Measurements from ENCODE around the gene TRAPPC10. TPM values are rescaled to one million over a fixed set of nuclear protein-coding genes. Genes with fewer than 3 reads are reported as not detected.

The TRAPPC10 gene
- total RNA-seq, 1 experiment from 2014 or later, result 32.9 TPM

- no peak overlapping the region for H2BK120ac ChIP-seq (ENCODE audit: low read depth, low read length, poor library complexity, severe bottlenecking)
- H3K27ac ChIP-seq (ENCODE audit: insufficient read length, low read depth, low read length), result no peak overlapping the region
- WGBS (ENCODE audit: extremely low coverage, insufficient read length, low lambda C conversion rate), result no CpG with 5 or more reads among the region's 9 CpGs
- no peaks in the 10 kb centered on the region for H3K79me1 ChIP-seq (ENCODE audit: insufficient read depth, low read depth, low read length, poor library complexity, severe bottlenecking)
- no peaks in the 10 kb centered on the region for H4K20me1 ChIP-seq (ENCODE audit: control insufficient read depth, insufficient read depth, insufficient read length)
- no peaks in the 10 kb centered on the region for H3K4me1 ChIP-seq (ENCODE audit: insufficient read depth, low read length)
- no peak overlapping the region for H4K5ac ChIP-seq (ENCODE audit: insufficient read length, low read depth, low read length)
- no peaks in the 10 kb centered on the region for H3K23me2 ChIP-seq (ENCODE audit: insufficient read length, low read depth, low read length, poor library complexity, severe bottlenecking)
- DNase-seq, result no peak
- no peaks in the 10 kb centered on the region for H3K79me2 ChIP-seq (ENCODE audit: insufficient read depth, low read length)
- no peak overlapping the region for H3K23ac ChIP-seq (ENCODE audit: insufficient read length, low read depth, low read length)
- Mint-ChIP-seq H3K27ac (no peak overlapping the region), H3K4me1 (peaks cover 2% of the 10 kb centered on the region in 2 experiments; a peak in 3 of 4 replicates), H3K27me3 (ENCODE audit: low read depth) (no peaks in the 10 kb centered on the region), H3K4me3 (no peak overlapping the region), H3K36me3 (ENCODE audit: insufficient read depth in 1 of 3, low read depth in 3 of 3) (no peaks in the 10 kb centered on the region), H3K9me3 (peaks cover 4 to 5% of the 10 kb centered on the region in 2 experiments; a peak in 3 of 5 replicates)
- H3K27me3 ChIP-seq (ENCODE audit: insufficient read depth, low read length), result no peaks in the 10 kb centered on the region
- H3K9me3 ChIP-seq (ENCODE audit: control insufficient read depth, low read depth, low read length), result no peaks in the 10 kb centered on the region
- H2AK5ac ChIP-seq (ENCODE audit: insufficient read length, low read length), result no peak overlapping the region
- no peak overlapping the region for H3K18ac ChIP-seq (ENCODE audit: insufficient read length, low read depth, low read length)
- H2BK20ac ChIP-seq (ENCODE audit: low read depth, low read length, poor library complexity, severe bottlenecking), result no peak overlapping the region
- no peak overlapping the region for H3K56ac ChIP-seq (ENCODE audit: insufficient read length, low read depth, low read length)
- H2AFZ ChIP-seq (ENCODE audit: low read length), result no peak overlapping the region
- TF ChIP-seq, protein P1, sequence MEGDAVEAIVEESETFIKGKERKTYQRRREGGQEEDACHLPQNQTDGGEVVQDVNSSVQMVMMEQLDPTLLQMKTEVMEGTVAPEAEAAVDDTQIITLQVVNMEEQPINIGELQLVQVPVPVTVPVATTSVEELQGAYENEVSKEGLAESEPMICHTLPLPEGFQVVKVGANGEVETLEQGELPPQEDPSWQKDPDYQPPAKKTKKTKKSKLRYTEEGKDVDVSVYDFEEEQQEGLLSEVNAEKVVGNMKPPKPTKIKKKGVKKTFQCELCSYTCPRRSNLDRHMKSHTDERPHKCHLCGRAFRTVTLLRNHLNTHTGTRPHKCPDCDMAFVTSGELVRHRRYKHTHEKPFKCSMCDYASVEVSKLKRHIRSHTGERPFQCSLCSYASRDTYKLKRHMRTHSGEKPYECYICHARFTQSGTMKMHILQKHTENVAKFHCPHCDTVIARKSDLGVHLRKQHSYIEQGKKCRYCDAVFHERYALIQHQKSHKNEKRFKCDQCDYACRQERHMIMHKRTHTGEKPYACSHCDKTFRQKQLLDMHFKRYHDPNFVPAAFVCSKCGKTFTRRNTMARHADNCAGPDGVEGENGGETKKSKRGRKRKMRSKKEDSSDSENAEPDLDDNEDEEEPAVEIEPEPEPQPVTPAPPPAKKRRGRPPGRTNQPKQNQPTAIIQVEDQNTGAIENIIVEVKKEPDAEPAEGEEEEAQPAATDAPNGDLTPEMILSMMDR (conservative IDR thresholded peaks at IDR 0.05), result no peak
- H3T11ph ChIP-seq (ENCODE audit: low read length), result no peak overlapping the region
- H3K9ac ChIP-seq (ENCODE audit: extremely low read depth, insufficient read length, low read length), result no peak overlapping the region
- no peak overlapping the region for H2BK5ac ChIP-seq (ENCODE audit: insufficient read length, low read length)
- H4K91ac ChIP-seq (ENCODE audit: insufficient read length, low read depth, low read length), result no peak overlapping the region
- H4K8ac ChIP-seq (replicated peaks; ENCODE audit: insufficient read length, low read depth, low read length), result no peak overlapping the region
- no peak overlapping the region for H3K14ac ChIP-seq (ENCODE audit: insufficient read depth, low read length)
- no peak overlapping the region for H3K4ac ChIP-seq (ENCODE audit: low read depth, low read length)
- no peak overlapping the region for H3K4me2 ChIP-seq (ENCODE audit: insufficient read depth, insufficient read length, low read length)
- H2BK15ac ChIP-seq (ENCODE audit: low read depth, low read length), result no peak overlapping the region
- H2BK12ac ChIP-seq (ENCODE audit: insufficient read length, low read depth, low read length), result no peak overlapping the region
Measured at GRCh38 chr21:43976661-43977060, 35.4 kb upstream of the TRAPPC10 start.

Measured in H9 (cell line).